ENCODE results near the gene MYADML2. TPM values are rescaled to one million over a fixed set of nuclear protein-coding genes. Genes with fewer than 3 reads are reported as not detected.

Gene MYADML2
- total and polyA plus RNA-seq, 2 of the 8 experiments (the other 6 are each of a cell fraction or from before 2014, with no cell fraction given) = 0.26 to 0.47 TPM

- Histone ChIP-seq H3K4me1 (replicated peaks in 1 of 4; ENCODE audit: control insufficient read depth in 3 of 4, insufficient read depth in 4 of 4, low read length in 3 of 4) (no peaks in the 10 kb centered on the region), H3K27me3 (replicated peaks in 1 of 4; ENCODE audit: control insufficient read depth in 3 of 4, extremely low read depth in 1 of 4, insufficient read depth in 3 of 4, low read length in 3 of 4) (no peaks in the 10 kb centered on the region), H4K91ac (replicated peaks; ENCODE audit: insufficient read length, low read length) (no peak overlapping the region), H3K9me3 (ENCODE audit: insufficient read depth in 2 of 2, low read depth in 1 of 2, low read length in 1 of 2) (no peaks in the 10 kb centered on the region), H3K56ac (replicated peaks; ENCODE audit: insufficient read length, low read depth, low read length) (no peak overlapping the region), H3K36me3 (ENCODE audit: control insufficient read depth in 2 of 4, insufficient read depth in 4 of 4, low read length in 3 of 4) (peaks cover 2 to 25% (median 16%) of the 10 kb centered on the region in 4 experiments; a peak in 6 of 8 replicates), H3K4me2 (ENCODE audit: insufficient read depth in 1 of 2, low read depth in 2 of 2, low read length in 2 of 2) (no peak overlapping the region), H3K9ac (replicated peaks in 1 of 4; ENCODE audit: extremely low read depth in 1 of 4, low read depth in 3 of 4, low read length in 3 of 4) (no peak overlapping the region), H3K14ac (ENCODE audit: insufficient read length) (no peak overlapping the region), H3K4me3 (ENCODE audit: extremely low read depth in 1 of 4, insufficient read depth in 2 of 4, low read depth in 3 of 4, low read length in 4 of 4) (no peak overlapping the region), H3K23ac (ENCODE audit: insufficient read length) (no peak overlapping the region), H2BK5ac (ENCODE audit: low read depth, low read length) (no peak overlapping the region), H3K79me1 (ENCODE audit: low read depth, low read length) (peaks cover 3% of the 10 kb centered on the region; the same call in 1 of the 2 replicates), H3K4ac (replicated peaks; ENCODE audit: insufficient read length, low read depth, low read length) (no peak overlapping the region), H3K79me2 (ENCODE audit: control insufficient read depth in 1 of 2, insufficient read depth in 2 of 2, low read length in 2 of 2) (0 out of 4 replicates have a peak, but pooled peaks cover 0 to under 1% of the 10 kb centered on the region in 2 experiments), H3K27ac (ENCODE audit: low read depth, low read length) (no peak overlapping the region), H2BK15ac (ENCODE audit: low read length) (no peak overlapping the region), H4K5ac (ENCODE audit: insufficient read length, low read depth, low read length) (no peak overlapping the region), H3K23me2 (ENCODE audit: low read depth, low read length) (peaks cover 2% of the 10 kb centered on the region; the same call in 1 of the 2 replicates), H4K20me1 (replicated peaks in 1 of 2; ENCODE audit: control insufficient read depth in 1 of 2, insufficient read depth in 2 of 2, low read length in 2 of 2) (peaks cover 0 to 8% of the 10 kb centered on the region in 2 experiments), H2BK120ac (replicated peaks; ENCODE audit: low read depth, low read length) (no peak overlapping the region), H2AFZ (ENCODE audit: low read length) (no peak overlapping the region), H4K8ac (ENCODE audit: extremely low read depth, insufficient read depth, low read length) (no peak overlapping the region), H2BK12ac (ENCODE audit: low read depth, low read length) (no peak overlapping the region), H2AK5ac (ENCODE audit: low read depth, low read length) (no peak overlapping the region), H2BK20ac (ENCODE audit: low read length) (no peak overlapping the region), H3K18ac (ENCODE audit: extremely low read depth, low read length) (no peak overlapping the region)
- no peak for FAIRE-seq
- CTCF ChIA-PET (ENCODE audit: partially characterized antibody) = interaction anchor here (0.6 to 3.2 kb wide), 6 partner anchors 10 to 94 kb away, joined by 3 to 12 read pairs (median 4); no protein-coding TSS in a partner anchor
- WGBS, 2 experiments (ENCODE audit: extremely low coverage in 1 of 2, insufficient coverage in 1 of 2, insufficient read length in 1 of 2, insufficient replicate concordance in 2 of 2, low coverage in 1 of 2, low lambda C conversion rate in 2 of 2, missing lambda C conversion rate in 1 of 2) = 98% methylated on average over 24 of the region's 26 CpGs; no CpG with 5 or more reads in 1 of the 2 experiments
- POLR2A ChIA-PET (ENCODE audit: partially characterized antibody) = interaction anchor here (0.7 to 1.4 kb wide), 3 partner anchors 14 to 280 kb away, joined by 4 read pairs; partner anchors contain the start of gene MRPL12
- DNase-seq (ENCODE audit: low read depth in 1 of 2, low spot score in 2 of 2) = no peak
- TF ChIP-seq CTCF (IDR thresholded peaks at IDR 0.05; ENCODE audit: control extremely low read depth in 1 of 3, insufficient read depth in 1 of 3, low read depth in 1 of 3, low read length in 3 of 3) = no peak
- no peak for TF ChIP-seq MAX (IDR thresholded peaks at IDR 0.05)
- no peak for TF ChIP-seq RBBP5 (IDR thresholded peaks at IDR 0.05; ENCODE audit: borderline replicate concordance, low read depth, low read length)
- TF ChIP-seq HDAC6 (IDR thresholded peaks at IDR 0.05; ENCODE audit: low read depth, low read length) = no peak
- no peak for TF ChIP-seq NRF1 (IDR thresholded peaks at IDR 0.05; ENCODE audit: low read depth, low read length)
- no peak for TF ChIP-seq RNF2 (IDR thresholded peaks at IDR 0.05; ENCODE audit: borderline replicate concordance, low read depth, low read length, missing control alignments, poor library complexity, severe bottlenecking)
- no peak for TF ChIP-seq MAFK (IDR thresholded peaks at IDR 0.05; ENCODE audit: low read depth, low read length)
- TF ChIP-seq POU5F1 (IDR thresholded peaks at IDR 0.05; ENCODE audit: low read depth, low read length) = no peak
These were observed 36.8 kb upstream of the MYADML2 start for GRCh38 chr17:81983639-81984373.
